Prostate gland (tissue), 2 donors: ENCODE results near the gene UTP15. TPM values are rescaled to one million over a fixed set of nuclear protein-coding genes. Genes with fewer than 3 reads are reported as not detected.
A peak's percentile ranks its signal among the peaks of the same experiment; 100 is the strongest.

ENCODE experiments used
- DNase-seq: peaks from one replicate; pipeline ENCODE4 v3.0.0-alpha.2; 2019; ENCODE audit warnings: low spot score
- H3K27ac ChIP-seq, 2 donors: fragments of 200-600 bp; sonication (generic); 2 replicates each; pipeline ENCODE4 v1.5.1; 2017 to 2019
- H3K27me3 ChIP-seq: fragments of 200-600 bp; sonication (generic); replicated peaks from 2 replicates; pipeline ENCODE4 v1.5.1; 2019; ENCODE audit not compliant: insufficient read depth
- H3K36me3 ChIP-seq, 2 donors: fragments of 200-600 bp; sonication (generic); 1 replicate in 1 of 2; 2 replicates in 1 of 2; pipeline versions ENCODE4 v1.5.1 to v1.8.1; 2017 to 2019
- H3K4me1 ChIP-seq: fragments of 200-600 bp; sonication (generic); replicated peaks from 2 replicates; pipeline ENCODE4 v1.5.1; 2019
- H3K4me3 ChIP-seq, 2 donors: fragments of 200-600 bp; sonication (generic); 2 replicates each; pipeline ENCODE4 v1.5.1; 2017 to 2019
- H3K9me3 ChIP-seq: fragments of 200-600 bp; sonication (generic); 2 replicates; pipeline ENCODE4 v1.5.1; 2017
- POLR2A ChIP-seq: fragments of 450-650 bp; IDR thresholded peaks from one replicate; pipeline ENCODE4 v1.6.1; 2016; ENCODE audit warnings: antibody characterized with exemption, mild to moderate bottlenecking
- POLR2AphosphoS5 ChIP-seq: sonication (generic); formaldehyde crosslinking; IDR thresholded peaks from one replicate; pipeline ENCODE4 v1.6.1; 2017; ENCODE audit warnings: antibody characterized with exemption
- WGBS: methylation state at CpG from one replicate; pipeline ENCODE4 v1.1.5; 2018; 5-methylcytosine and 5-hydroxymethylcytosine counted together
- intact Hi-C: fragments of 100-400 bp; cut with DNase I; formaldehyde crosslinking; loops from one replicate; pipeline ENCODE4 v1.14.2; 2022
- total RNA-seq, 2 donors: library from RNA; depleted of rRNA; stranded (reverse); fragments of >200 nt; gene quantifications; one replicate each; pipeline ENCODE4 v1.1.0, GENCODE V29; 2016
- TF ChIP-seq, protein P1 (sequence below), 4 experiments: fragments of 200-600 bp in 2 of 4; fragments of 450-650 bp in 2 of 4; sonication (generic) in 2 of 4; IDR thresholded peaks; 1 replicate in 3 of 4; 2 replicates in 1 of 4; pipeline ENCODE4 v1.5.1; 2016 to 2019; ENCODE audit warnings: antibody characterized with exemption in 4 of 4, mild to moderate bottlenecking in 2 of 4, moderate library complexity in 2 of 4

The UTP15 gene
- total RNA-seq, 2 donors from 2014 or later: 11.3 to 31.9 TPM

DNA sequence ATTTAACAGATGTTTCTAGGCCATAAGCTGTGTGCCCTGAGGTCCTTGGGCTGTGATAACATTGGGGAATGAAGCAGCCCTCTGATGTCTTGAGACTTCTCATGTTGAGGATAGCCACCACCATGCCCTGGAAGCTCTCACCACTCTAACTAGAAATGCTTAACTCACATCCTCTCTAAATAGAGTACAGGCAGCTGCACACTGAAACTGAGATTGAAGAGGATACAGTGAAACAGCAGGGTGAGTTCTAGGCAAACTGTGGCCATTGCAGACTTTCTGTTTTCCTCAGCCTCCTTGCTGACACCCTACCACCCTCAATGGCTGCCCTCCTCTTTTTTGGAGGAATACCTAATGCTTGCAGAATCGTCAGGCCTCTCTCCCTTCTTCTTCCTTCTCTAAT is 22.4 kb downstream of the UTP15 start:
- intact Hi-C loops: no loop called here
- 38% methylated on average over 1 of the region's 1 CpG for WGBS
- no peak for TF ChIP-seq POLR2AphosphoS5
- Histone ChIP-seq H3K27ac (no peak overlapping the region), H3K4me1 (no peaks in the 10 kb centered on the region), H3K9me3 (no peaks in the 10 kb centered on the region), H3K4me3 (no peak overlapping the region), H3K27me3 (no peaks in the 10 kb centered on the region), H3K36me3 (no peaks in the 10 kb centered on the region)
- DNase-seq: no peak

DNA sequence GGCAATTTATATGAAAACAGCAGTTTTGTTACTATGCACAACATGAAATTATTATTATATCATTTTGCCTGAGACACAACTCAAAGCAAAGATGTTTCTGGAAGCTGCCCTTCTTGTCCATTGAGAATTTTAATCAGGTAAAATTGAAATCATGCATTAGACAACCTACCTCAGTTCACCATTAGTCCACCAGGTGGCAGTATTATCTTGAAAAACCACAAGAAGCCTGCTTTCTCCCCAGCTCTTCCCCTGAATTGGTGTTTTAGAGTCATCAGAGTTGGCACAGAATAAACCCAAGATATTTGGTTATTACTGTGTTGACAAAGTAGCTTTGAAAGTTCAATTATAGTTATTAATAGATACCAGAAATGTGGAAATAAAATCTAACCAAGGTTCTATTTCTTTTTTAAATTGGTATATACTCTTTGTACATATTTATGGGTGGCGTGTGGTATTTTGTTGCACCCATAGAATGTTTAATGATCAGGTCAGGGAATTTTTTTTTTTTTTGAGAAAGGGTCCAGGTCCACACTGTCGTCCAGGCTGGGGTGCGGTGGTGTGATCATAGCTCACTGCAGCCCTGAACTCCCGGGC is 25.7 kb downstream of the UTP15 start:
- no peak overlapping the region for H3K27ac ChIP-seq
- intact Hi-C loops: loop anchor here (1.0 kb wide), 1 partner anchor 201 kb away; no protein-coding TSS in a partner anchor
- H3K4me3 ChIP-seq: no peak overlapping the region
- peak; percentile 82 for DNase-seq
- H3K9me3 ChIP-seq: no peaks in the 10 kb centered on the region
- H3K36me3 ChIP-seq: no peaks in the 10 kb centered on the region
- no peaks in the 10 kb centered on the region for H3K4me1 ChIP-seq
- TF ChIP-seq, protein P1, sequence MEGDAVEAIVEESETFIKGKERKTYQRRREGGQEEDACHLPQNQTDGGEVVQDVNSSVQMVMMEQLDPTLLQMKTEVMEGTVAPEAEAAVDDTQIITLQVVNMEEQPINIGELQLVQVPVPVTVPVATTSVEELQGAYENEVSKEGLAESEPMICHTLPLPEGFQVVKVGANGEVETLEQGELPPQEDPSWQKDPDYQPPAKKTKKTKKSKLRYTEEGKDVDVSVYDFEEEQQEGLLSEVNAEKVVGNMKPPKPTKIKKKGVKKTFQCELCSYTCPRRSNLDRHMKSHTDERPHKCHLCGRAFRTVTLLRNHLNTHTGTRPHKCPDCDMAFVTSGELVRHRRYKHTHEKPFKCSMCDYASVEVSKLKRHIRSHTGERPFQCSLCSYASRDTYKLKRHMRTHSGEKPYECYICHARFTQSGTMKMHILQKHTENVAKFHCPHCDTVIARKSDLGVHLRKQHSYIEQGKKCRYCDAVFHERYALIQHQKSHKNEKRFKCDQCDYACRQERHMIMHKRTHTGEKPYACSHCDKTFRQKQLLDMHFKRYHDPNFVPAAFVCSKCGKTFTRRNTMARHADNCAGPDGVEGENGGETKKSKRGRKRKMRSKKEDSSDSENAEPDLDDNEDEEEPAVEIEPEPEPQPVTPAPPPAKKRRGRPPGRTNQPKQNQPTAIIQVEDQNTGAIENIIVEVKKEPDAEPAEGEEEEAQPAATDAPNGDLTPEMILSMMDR (IDR thresholded peaks at IDR 0.05): peak; percentile 74 to 97 (median 92)
- TF ChIP-seq POLR2AphosphoS5: peak; percentile 22
- no peak for TF ChIP-seq POLR2A
- WGBS: 49% methylated on average over 4 of the region's 4 CpGs
- H3K27me3 ChIP-seq: no peaks in the 10 kb centered on the region

- Histone ChIP-seq H3K36me3 (no peaks in the 10 kb centered on the region), H3K27me3 (no peaks in the 10 kb centered on the region), H3K9me3 (no peaks in the 10 kb centered on the region), H3K4me3 (no peak overlapping the region), H3K27ac (no peak overlapping the region), H3K4me1 (no peaks in the 10 kb centered on the region)
- TF ChIP-seq POLR2A: no peak
- TF ChIP-seq, protein P1 (IDR thresholded peaks at IDR 0.05): no peak
- no peak for TF ChIP-seq POLR2AphosphoS5
- intact Hi-C loops: loop anchor here (1.0 kb wide), 1 partner anchor 200 kb away; no protein-coding TSS in a partner anchor
- WGBS: 49% methylated on average over 4 of the region's 4 CpGs
- no peak for DNase-seq
Measured at GRCh38 chr5:73591698-73592501, 26.4 kb downstream of the UTP15 start.

DNA sequence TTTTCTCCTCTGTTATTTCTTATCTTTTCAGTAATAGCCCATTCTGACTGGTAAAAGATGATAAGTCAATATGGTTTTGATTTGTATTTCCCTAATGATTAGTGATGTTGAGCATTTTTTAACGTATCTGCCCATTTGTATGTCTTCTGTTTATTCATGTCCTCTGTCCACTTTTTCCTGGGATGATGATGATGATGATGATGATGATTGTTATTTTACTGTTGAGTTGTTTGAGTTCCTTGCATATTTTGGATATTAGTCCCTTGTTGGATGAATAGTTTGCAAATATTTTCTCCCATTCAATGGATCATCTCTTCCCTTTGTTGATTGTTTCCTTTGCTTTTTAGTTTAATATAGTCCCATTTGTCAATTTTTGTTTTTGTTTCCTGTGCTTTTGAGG is 27.0 kb downstream of the UTP15 start:
- no peak overlapping the region for H3K4me3 ChIP-seq
- no peak for TF ChIP-seq POLR2A
- TF ChIP-seq, protein P1 (IDR thresholded peaks at IDR 0.05): no peak
- DNase-seq: no peak
- WGBS: 68% methylated on average over 1 of the region's 1 CpG
- no peaks in the 10 kb centered on the region for H3K9me3 ChIP-seq
- H3K27ac ChIP-seq: no peak overlapping the region
- no peaks in the 10 kb centered on the region for H3K4me1 ChIP-seq
- no peaks in the 10 kb centered on the region for H3K27me3 ChIP-seq
- intact Hi-C loops: no loop called here
- no peaks in the 10 kb centered on the region for H3K36me3 ChIP-seq

GRCh38 chr5:73596705-73597328 is 31.3 kb downstream of the UTP15 start:
- Histone ChIP-seq H3K4me3 (no peak overlapping the region), H3K9me3 (no peaks in the 10 kb centered on the region), H3K27me3 (no peaks in the 10 kb centered on the region), H3K36me3 (no peaks in the 10 kb centered on the region), H3K4me1 (no peaks in the 10 kb centered on the region), H3K27ac (no peak overlapping the region)
- intact Hi-C loops: no loop called here
- DNase-seq: peak; percentile 19
- TF ChIP-seq, protein P1 (IDR thresholded peaks at IDR 0.05): peak in 3 of 4 experiments; percentile 6 to 43 (median 37)
- TF ChIP-seq POLR2A: no peak
- TF ChIP-seq POLR2AphosphoS5: no peak
